ENCODE measurements around the gene ROR1.

Gene ROR1

DNA sequence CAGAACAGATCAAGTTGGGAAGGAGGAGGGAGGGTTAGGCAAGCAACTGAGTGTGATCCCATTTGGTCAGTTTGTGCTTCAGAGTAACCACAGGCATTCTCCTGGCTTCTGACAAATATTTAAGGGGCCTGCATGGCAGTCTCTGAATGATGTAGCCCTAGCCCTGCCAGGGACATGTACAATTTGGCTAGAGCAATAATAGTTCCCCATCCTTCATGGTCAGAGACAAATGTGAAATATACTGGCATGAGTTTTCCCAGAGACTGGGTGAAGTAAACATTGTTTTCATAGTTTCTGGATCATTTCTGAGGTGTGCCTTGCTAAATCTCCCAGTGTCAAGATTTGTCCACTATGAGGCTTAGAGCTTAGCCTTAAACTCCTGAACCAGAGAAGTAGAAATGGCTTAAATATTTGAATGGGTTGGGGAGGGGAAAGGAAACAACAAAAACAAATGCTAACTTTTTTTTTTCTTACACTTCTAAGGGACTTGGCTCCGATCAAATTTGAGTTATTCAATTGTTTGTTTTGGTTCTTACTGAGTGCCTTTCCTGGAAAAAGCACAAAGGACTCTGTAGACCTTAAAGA lies 387.6 kb downstream of the ROR1 start:
- no peak for DNase-seq

DNA sequence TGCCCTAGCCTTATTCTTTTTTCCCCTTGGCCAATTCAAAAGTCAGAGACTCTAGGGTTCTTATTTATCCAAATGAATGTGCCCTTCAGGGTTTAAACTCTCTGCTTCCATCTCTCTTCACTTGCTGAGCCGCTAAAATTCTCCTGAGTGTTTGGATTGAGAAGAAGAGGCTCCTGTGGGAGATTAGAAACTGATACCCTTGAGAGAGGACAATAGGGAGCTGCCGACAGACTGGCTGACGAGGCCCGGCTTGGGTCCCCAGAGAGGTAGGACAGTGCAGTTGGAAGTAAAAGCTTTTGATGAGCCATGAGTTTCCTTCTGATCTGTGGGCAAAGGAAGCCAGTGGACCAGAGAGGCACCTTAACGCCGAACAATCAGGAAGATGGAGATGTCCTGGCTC lies 388.3 kb downstream of the ROR1 start:
- no peak for DNase-seq

DNA sequence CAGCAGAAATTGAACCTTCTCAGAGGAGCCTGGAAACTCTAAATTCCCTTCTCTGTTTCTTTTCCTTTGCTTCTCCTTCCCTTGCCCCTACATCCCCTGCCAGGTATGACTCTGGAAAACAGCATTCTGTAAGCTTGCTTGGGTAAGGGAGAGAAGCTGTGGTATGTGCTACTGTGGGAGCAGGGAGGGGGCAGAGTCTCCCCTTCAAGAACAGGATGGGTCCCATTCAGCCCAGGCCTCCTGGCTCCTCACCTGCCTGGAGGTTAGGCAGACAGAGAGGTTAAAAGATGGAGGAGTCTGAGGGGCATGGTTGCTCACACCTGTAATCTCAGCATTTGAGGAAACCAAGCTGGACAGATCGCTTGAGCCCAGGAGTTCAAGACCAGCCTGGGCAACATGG lies 389.0 kb downstream of the ROR1 start:
- no peak for DNase-seq

DNA sequence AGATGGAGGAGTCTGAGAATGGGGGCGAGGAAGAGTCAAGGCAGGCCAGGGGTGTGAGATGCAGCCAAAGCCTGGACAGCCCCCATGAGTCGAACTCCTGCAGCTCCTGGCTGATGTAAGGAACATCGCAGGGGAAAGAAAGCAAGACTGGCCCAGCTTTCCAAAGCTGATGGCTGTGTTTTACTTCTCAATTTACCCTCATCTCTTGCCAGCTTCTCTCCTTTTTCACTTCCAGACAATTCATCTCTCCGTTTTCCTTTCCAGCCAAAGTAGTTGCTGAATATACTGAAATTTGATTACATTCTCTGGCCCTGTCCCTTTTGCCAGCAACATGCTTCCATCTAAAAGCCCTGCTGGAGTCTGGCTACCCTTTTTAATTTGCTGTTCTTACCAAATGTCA lies 389.6 kb downstream of the ROR1 start:
- peak; percentile 51 for DNase-seq

DNA sequence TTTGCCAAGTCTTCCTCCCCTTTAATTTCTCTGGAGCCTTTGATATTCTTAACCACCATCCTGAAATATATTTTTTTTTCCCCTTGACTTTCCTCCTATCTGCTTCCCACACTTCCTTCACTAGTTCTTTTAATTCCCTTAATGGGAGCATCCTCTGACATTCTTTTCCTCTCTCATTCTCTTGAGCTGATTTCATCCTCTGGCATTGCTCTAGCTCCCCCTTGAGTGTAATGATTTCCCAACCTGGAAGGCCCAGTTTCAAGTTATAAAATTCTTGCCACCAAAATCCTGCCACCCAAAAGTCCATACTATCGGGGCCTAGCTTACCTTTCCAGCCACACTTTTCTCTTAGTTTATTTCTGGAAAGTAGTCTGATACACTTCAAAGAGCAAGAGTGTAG lies 390.2 kb downstream of the ROR1 start:
- no peak for DNase-seq

DNA sequence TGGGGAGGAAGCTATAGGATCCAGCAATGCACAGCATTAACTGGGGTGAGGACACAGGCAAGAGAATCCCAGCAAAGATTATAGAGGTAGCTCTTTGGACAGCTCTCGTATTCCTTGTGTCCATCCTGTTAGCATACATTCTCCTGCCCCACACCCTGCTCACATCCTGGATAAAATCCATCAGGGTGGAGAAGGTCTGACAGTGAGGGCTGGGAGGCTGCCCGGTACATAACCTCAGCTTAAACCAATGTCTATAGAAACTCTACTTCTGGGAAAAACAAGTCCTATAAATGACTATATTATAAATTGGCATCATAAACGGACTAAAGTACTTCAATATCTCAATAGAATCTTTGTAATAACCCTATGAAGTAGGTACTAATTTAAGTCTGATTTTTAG lies 392.8 kb downstream of the ROR1 start:
- no peak for DNase-seq

DNA sequence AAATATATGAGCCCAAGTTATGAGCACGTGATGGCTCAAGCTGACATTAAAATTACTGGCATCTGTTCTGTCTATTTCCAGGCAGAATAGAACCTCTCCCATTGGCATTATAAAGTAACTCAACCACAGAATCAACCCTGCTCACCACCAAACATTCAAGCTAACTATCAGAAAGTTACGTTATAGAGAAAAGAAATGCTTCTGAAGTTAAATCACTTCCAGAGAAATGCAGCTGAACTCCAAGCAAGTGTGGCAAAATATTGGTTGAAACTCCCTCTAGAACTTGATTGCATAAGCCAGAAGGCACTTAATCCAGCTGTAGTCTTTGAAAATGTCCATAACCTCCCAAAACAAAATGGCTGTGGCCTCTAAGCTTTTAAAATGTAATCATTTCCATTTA lies 393.4 kb downstream of the ROR1 start:
- no peak for DNase-seq

DNA sequence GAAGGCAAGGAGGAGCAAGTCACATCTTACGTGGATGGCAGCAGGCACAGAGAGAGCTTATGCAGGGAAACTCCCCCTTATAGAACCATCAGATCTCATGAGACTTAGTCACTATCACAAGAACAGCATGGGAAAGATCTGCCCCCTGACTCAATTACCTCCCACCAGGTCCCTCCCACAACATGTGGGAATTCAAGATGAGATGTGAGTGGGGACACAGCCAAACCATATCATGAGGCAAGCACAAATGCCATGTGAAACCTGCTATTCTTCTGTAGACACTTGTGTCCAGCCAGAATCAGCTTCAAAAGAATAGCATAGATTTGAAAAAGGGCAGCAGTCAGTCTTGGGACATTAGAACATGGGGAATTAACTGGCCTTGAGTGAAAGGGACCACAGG lies 397.4 kb downstream of the ROR1 start:
- DNase-seq = no peak

DNA sequence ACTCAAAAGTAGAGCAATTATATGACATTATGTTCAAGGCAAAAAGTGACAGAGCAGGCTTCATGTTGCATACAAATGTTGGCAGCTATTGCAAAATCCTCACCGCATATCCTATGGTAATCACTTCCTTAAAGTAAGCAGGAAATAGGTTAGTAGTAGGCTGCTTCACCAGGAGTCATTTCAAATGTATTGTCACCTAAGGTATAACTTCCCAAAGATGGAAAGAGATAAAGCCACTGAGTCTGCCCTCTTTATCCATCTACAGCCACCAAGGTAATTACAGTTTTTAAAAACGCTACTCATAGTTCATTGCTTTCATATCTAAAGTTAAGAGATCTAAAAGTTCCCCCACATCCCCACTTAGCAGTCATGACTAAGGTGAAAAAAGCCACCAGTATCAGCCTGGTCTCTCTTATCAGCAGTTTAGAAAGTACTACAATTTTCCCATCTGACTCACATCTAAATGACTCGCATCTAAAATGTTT lies 398.0 kb downstream of the ROR1 start:
- DNase-seq = no peak

DNA sequence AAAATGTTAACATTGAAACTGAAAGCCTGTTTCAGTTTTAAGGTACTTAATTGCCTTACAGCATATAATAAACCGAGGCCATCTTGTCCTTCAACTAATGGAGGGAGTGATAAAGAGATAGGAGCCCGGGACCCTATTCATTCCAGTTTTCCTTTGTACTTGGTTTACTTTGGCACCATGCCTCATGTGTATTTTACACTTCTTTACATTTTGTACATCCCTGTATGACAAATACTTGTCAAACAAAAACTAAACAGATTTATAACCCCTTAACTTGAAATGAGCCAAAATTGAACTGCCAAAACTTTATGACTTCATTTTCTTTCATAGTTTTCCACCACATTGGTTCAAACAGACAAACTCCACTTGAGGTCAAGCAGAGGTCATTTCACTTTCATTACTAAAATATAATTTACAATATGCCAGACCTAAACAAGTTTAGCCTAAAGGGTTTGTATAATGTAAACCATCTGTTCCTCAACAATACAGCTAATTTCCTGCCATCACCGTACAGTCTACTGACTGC lies 398.7 kb downstream of the ROR1 start:
- no peak for DNase-seq

DNA sequence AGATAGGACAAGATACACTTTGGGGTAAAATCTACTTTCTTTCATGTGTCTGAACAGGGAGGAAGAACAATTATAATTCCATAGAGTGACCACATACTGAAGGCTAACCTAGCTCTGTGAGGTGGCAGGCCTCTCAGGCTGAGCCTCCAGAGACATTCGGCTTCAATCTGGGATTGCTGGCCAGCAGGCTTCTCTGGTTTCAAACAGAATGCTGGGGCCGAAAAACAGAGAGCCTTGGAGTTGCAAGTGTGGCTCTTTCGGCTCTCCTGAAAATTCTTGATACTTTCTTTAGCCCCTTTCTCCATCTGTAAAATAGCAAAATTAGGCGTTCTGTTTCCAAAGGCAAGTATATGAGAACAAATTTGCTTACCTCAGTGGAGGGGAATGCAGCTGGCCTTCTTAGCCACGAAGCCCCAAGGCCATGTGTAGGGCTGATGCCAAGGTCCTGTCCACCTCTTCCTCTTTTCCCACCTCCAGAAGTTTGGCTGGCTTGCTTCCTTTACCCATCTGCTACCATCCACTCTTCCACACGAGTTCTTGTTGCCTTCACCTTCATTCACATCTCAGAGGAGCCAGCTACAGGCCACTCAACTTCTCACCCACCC lies 399.6 kb downstream of the ROR1 start:
- DNase-seq = no peak

DNA sequence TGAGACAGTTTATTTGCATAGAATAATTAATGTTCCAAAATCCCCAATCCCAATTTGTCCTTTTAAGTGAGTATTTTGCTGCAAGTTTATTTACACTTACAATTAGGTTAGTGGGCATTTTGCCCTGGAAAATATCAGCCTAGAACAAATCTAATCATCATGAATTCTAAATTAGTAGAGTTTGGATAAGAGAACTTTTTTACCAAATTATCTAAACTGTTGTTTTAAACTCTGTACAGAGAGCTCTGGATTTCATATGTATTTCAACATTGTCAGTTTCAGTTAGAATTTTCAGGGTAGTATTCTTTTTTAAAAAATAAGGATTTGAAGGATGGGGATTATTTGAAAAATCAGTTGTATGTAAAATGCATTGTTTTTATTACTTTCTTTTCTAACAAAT lies 401.8 kb downstream of the ROR1 start:
- no peak for DNase-seq

DNA sequence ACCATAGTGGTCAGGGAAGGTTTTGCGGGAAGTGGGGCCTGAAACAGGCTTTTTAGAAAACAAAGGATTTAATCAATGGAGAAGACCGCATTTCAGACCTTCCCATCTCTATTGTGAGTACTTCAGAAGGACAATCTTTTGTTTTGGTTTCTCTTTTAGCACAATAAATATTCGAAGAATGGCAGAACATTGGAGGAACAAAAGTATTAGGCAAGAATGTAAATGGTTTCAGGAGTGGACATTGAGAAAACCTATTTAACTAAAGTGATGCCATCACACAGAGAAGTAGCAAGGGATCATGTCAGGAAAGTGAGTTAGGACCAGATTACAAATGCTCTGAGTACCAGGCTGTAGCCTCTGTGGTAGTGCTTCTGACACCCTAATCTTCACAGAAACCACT lies 402.8 kb downstream of the ROR1 start:
- DNase-seq = no peak

DNA sequence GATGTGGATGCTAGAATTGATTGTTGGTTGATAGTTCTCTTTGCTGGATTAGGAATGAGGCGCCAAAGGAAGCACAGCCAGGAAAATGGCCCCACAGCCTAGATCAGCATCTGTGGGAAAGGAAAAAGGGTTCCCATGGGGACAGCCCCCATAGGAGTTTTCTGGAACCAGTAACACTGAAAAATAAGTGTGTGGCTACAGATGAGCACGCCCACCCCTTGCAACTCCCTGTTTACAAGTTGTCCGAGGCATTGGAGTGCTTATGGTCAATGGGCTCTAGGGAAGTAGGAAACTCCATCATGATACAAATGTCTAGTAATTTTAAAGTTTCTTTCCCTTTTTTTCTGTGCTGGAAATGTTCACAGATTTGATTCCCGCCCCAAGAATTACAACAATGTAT lies 405.8 kb downstream of the ROR1 start:
- no peak for DNase-seq

DNA sequence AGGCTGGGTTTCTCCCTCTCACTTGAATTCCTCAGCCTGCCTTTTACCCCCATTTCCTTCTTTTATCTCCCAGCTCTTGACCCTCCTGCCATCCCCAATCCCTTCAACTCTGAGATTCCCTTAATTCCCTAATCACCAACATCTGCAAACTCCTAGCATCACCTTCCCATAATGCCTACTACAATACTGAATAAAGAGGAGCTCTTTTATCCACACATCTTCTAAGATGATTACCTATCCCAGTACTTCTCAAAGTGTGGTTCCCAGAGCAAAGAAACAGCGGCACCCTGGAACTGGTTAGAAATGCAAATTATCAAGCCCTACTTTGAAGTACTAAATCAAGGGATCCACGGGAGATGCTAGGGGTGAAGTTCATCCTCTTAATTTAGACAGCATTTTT lies 408.4 kb downstream of the ROR1 start:
- DNase-seq = no peak

DNA sequence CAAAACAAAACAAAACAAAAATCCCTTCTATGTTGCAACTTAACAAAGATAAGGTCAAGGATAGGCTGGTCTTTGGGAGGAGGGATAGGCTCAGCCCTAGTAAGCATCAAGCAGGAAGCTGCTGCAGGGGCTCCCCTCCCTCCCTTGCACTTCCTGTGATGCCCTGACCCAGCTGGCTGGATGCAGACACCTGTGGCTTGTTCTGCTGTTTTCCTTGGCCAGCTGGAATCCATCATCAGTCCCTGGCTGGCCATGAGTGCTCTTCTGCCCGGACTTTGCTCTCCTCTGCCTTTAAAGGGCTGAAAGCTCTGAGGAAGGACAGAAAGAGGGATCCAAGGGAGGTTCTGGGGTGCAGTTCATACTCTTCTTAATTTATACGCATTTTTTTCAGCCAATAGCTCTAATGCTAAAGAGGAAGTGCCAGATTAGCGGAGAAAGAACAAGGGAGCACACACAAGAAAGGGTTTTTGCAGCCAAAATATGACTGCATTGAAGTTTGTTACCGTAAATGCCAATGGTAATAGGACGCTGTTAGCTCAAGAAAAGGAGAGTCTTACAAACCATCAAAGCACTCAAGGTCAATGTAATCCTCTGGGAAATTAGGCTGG lies 409.7 kb downstream of the ROR1 start:
- DNase-seq = no peak

DNA sequence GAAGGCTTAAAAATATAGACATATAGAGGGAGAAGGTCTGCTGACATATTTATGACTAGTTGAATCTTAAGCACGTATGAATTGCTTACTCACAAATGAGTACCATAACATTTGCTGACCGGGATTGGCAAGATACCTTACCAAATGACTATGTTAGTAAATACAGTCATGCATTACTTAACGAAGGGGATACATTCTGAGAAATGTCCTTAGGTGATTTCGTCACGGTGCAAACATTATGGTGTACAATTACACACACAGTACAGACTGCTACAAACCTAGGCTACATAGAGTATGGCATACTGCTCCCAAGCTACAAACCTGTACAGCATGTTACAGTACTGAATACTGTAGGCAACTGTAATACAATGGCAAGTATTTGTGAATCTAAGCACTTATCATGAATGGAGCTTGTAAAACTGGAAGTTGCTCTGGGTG lies 410.2 kb downstream of the ROR1 start:
- no peak for DNase-seq

DNA sequence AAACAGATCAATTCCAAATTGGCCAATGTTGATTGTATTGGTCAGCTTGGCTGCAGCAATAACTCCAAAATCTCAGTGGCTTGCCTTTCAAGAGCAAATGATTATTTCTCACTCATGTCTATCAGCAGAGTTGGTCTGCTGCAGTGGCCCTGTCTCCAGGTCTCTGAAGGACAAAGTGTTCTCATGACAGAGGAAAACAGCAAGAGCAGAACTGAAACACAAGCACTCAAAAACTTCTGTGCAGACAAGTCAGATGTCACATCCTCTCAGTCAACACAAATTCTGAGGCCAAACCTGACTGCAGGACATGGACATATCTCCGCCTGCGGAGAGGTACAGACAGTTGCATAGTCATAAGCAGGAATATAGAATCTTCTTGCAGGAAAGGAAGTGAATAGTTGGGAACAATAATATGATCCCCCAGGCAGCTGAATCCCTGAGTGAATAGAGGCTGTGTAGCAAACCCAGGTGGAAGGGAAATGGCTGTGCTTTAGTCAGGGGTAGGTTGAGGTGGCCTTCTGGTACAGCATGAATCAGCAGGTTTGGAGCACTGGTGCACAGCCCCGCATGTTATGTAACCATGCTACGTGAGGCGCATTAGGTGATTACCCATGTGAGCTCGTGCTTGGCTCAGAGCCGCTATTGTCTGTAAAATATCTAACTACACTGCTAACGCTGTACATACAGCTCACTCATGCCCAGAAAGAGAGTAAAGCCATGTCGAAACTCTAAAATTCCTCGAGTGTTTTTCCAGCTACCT lies 412.5 kb downstream of the ROR1 start:
- no peak for DNase-seq

DNA sequence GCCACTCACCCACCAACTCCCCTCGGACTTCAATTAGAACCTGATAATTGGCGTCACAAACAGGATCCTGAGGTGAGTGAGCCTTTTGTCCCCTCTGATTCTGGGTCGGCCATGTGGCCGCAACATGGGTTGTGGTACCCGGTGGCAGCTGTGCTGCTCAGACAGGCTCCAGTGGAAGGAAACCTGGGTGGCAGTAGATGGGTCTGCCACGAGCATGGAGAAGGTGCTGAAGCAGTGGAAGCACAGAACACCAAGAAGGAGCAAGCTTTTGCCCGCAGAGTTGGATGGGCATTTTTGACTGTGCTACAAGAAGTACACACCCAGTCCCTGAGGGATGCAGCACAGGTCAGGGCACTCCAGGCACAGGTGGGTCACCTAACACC lies 413.1 kb downstream of the ROR1 start:
- no peak for DNase-seq

DNA sequence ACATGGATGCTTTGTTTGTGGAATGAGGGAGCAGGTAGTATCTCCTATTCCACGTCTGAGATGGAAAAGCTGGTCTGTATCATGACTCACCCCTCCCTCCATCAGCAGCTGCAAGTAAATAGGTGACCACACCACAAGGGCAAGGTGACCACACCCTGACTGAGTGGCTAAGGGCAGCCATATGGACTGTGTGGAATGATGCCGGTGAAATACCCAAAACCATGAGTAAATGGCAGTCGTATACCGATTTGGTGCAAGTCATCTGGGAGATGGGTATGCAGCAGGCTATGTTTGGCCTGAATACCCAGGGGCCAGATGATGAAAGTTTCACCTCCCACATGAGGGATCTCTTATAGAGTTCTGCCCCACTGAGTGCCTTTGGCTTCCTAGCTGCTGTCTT lies 413.8 kb downstream of the ROR1 start:
- no peak for DNase-seq

DNA sequence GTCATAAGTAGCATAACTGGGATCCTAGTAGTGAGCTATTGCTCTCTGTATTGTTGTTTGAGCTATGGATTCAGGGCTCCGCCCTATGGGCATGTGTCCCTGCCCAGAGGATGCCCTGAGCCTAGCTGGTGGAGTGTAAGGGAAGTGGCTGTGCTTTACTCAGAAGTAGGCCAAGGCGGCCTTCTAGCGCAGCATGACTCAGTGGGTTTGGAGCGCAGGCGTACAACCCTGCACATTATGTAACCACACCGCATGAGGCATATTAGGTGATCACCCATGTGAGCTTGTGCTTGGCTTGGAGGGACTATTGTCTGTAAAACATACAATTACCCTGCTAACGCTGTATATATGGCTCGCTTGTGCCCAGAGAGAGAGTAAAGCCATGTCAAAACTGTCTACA lies 418.5 kb downstream of the ROR1 start:
- DNase-seq = no peak

DNA sequence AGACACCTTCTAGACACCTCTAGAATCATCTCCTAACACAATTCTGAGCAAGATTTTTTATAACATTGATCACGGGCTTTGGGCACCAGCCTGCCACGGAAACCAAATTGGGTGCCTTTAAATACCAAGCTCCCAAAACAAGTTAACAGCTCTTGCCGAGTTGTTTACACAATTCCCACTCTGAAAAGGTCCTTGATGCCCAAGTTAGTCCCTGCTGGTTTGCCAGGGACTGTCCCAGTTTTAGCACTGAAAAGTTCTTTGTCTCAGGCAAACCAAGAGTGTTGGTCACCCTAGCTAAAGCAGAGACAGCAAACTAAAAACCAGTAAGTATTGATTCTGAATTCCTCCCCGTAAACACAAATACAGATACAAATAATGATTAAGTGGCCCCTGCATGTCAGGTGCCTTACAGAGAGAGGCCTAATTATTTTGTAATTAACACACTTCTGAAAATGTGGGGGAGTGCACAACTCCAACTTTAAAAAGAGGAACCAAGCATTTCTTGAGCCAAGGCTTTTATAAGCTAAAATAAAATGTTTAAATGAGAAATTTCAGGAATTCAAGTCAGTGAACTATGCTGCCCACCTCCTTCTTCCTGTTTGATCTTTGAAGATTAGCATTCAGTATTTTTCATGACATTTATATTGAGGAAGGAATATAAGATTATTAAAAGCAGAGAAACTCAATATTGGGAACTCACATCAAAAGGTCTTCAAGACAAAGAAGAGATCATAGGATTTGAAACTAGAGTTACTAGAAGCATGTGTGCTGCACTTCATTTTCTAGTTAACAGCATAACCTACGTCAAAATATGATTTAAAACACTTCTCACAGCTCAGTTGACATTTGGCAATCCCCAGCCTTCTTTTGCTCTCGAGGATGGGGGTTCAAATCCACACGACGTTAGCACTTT lies 420.6 kb downstream of the ROR1 start:
- no peak for DNase-seq

DNA sequence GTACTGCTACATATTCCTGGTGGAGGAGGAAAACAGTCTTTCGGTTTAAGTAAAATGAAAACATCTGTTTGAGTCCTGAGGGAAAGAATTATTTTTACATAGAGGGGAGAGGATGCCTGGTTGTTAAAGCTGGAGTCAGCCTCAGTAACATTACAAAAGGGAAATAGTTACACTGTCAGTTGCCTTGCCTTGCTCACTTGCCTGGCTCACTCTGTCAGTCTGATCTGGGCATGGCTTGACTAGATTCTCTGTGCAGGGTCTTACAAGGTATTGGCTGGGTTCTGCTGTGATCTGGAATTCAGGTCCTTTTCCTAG lies 421.2 kb downstream of the ROR1 start:
- DNase-seq = no peak

Data from femur (tissue), 1 donor.